Activated CD4-positive, alpha-beta T cell treated with anti-CD3 and anti-CD28 coated beads, Interleukin-2, Interleukin-6, amounts not matched to agents 100 ng/mL and 50 ng/mL, durations not matched to agents 16 hours and 8 hours (primary cell): ENCODE measurements around the gene PRDM2.
A peak's percentile ranks its signal among the peaks of the same experiment; 100 is the strongest.

Experiments used
- DNase-seq: peaks from one replicate; pipeline ENCODE4 v3.0.0-alpha.2; 2020

The PRDM2 gene

GRCh38 chr1:13820055-13820454 lies 120.1 kb downstream of the PRDM2 start:
- no peak for DNase-seq

GRCh38 chr1:13820456-13820855 lies 120.5 kb downstream of the PRDM2 start:
- no peak for DNase-seq

GRCh38 chr1:13823126-13823880 lies 123.3 kb downstream of the PRDM2 start:
- no peak for DNase-seq

GRCh38 chr1:13823936-13824335 lies 123.9 kb downstream of the PRDM2 start:
- DNase-seq: no peak

GRCh38 chr1:13824626-13825025 lies 124.6 kb downstream of the PRDM2 start:
- no peak for DNase-seq

GRCh38 chr1:13825033-13825432 lies 125.0 kb downstream of the PRDM2 start:
- no peak for DNase-seq

- no peak for DNase-seq
Measured at GRCh38 chr1:13826009-13826408, 126.0 kb downstream of the PRDM2 start.

- no peak for DNase-seq
Measured at GRCh38 chr1:13826591-13826990, 126.6 kb downstream of the PRDM2 start.

GRCh38 chr1:13828454-13829151 lies 128.6 kb downstream of the PRDM2 start:
- DNase-seq: peak; percentile 43

- no peak for DNase-seq
Measured at GRCh38 chr1:13829152-13829769, 129.3 kb downstream of the PRDM2 start.

GRCh38 chr1:13830170-13830569 lies 130.2 kb downstream of the PRDM2 start:
- no peak for DNase-seq

GRCh38 chr1:13830616-13831280 lies 130.8 kb downstream of the PRDM2 start:
- no peak for DNase-seq

- DNase-seq: no peak
Measured at GRCh38 chr1:13832100-13832499, 132.1 kb downstream of the PRDM2 start.

- no peak for DNase-seq
Measured at GRCh38 chr1:13832536-13832935, 132.5 kb downstream of the PRDM2 start.

GRCh38 chr1:13836136-13836535 lies 136.1 kb downstream of the PRDM2 start:
- DNase-seq: no peak

GRCh38 chr1:13836631-13837030 lies 136.6 kb downstream of the PRDM2 start:
- no peak for DNase-seq

- no peak for DNase-seq
Measured at GRCh38 chr1:13838236-13838635, 138.2 kb downstream of the PRDM2 start.

- no peak for DNase-seq
Measured at GRCh38 chr1:13842497-13842896, 142.5 kb downstream of the PRDM2 start.

- DNase-seq: no peak
Measured at GRCh38 chr1:13851726-13852125, 151.7 kb downstream of the PRDM2 start.

- DNase-seq: no peak
Measured at GRCh38 chr1:13855554-13855953, 155.6 kb downstream of the PRDM2 start.

GRCh38 chr1:13860031-13860430 lies 160.0 kb downstream of the PRDM2 start:
- DNase-seq: no peak

GRCh38 chr1:13864760-13865159 lies 164.8 kb downstream of the PRDM2 start:
- DNase-seq: no peak

- DNase-seq: no peak
Measured at GRCh38 chr1:13865851-13866250, 165.9 kb downstream of the PRDM2 start.

- no peak for DNase-seq
Measured at GRCh38 chr1:13867603-13868002, 167.6 kb downstream of the PRDM2 start.
